OCI-LY1 (cell line): Measurements from ENCODE around the gene CENPU.

Experiments used
- H2AFZ ChIP-seq: fragments of 200-600 bp; sonication (generic), shearing (Covaris generic); 2 replicates; pipeline ENCODE4 v1.6.0; 2014; ENCODE audit warnings: antibody characterized with exemption, mild to moderate bottlenecking, low read length
- H3F3A ChIP-seq: fragments of 200-600 bp; sonication (generic), shearing (Covaris generic); 2 replicates; pipeline ENCODE4 v1.6.0; 2014; ENCODE audit warnings: mild to moderate bottlenecking, antibody characterized with exemption, low read length, moderate library complexity; ENCODE audit not compliant: insufficient read depth
- H3K27ac ChIP-seq: fragments of 200-600 bp; sonication (generic); 2 replicates; pipeline ENCODE4 v1.5.1; 2014; ENCODE audit warnings: low read length, mixed run types, mild to moderate bottlenecking, low read depth; ENCODE audit not compliant: poor library complexity, severe bottlenecking
- H3K27me3 ChIP-seq: fragments of 200-600 bp; sonication (generic); 2 replicates; pipeline ENCODE4 v1.6.0; 2014; ENCODE audit warnings: antibody characterized with exemption, mild to moderate bottlenecking, low read length, moderate library complexity; ENCODE audit not compliant: insufficient read depth
- H3K36me3 ChIP-seq: fragments of 200-600 bp; sonication (generic); 2 replicates; pipeline ENCODE4 v1.6.1; 2014; ENCODE audit warnings: mild to moderate bottlenecking, antibody characterized with exemption, low read length, moderate library complexity, mixed read lengths; ENCODE audit not compliant: insufficient read depth
- H3K4me1 ChIP-seq: fragments of 200-600 bp; sonication (generic); 2 replicates; pipeline ENCODE4 v1.5.1; 2014; ENCODE audit warnings: mild to moderate bottlenecking, low read length, moderate library complexity; ENCODE audit not compliant: insufficient read depth, severe bottlenecking
- H3K4me2 ChIP-seq: fragments of 200-600 bp; sonication (generic), shearing (Covaris generic); 2 replicates; pipeline ENCODE4 v1.6.1; 2014; ENCODE audit warnings: low read length
- H3K4me3 ChIP-seq: fragments of 200-600 bp; sonication (generic); 2 replicates; pipeline ENCODE4 v1.5.1; 2014; ENCODE audit warnings: low read length, low read depth, mild to moderate bottlenecking, mixed read lengths; ENCODE audit not compliant: poor library complexity, severe bottlenecking
- H3K79me2 ChIP-seq: fragments of 200-600 bp; shearing (Covaris generic); 2 replicates; pipeline ENCODE4 v1.6.1; 2016; ENCODE audit warnings: mixed run types, low read length, mixed read lengths; ENCODE audit not compliant: insufficient read depth
- H3K9ac ChIP-seq: fragments of 200-600 bp; sonication (generic), shearing (Covaris generic); 2 replicates; pipeline ENCODE4 v1.6.1; 2014; ENCODE audit warnings: mild to moderate bottlenecking, low read length, mixed read lengths
- H3K9me2 ChIP-seq: fragments of 200-600 bp; sonication (generic), shearing (Covaris generic); 2 replicates; pipeline ENCODE4 v1.6.1; 2014; ENCODE audit warnings: low read depth, mild to moderate bottlenecking, low read length, mixed read lengths
- H3K9me3 ChIP-seq: fragments of 200-600 bp; shearing (Covaris generic); 2 replicates; pipeline ENCODE4 v1.6.1; 2014; ENCODE audit warnings: low read length, mixed read lengths
- H4K20me1 ChIP-seq: fragments of 200-600 bp; sonication (generic), shearing (Covaris generic); 2 replicates; pipeline ENCODE4 v1.6.0; 2016; ENCODE audit warnings: mild to moderate bottlenecking, low read length; ENCODE audit not compliant: insufficient read depth
- CTCF ChIP-seq: fragments of 200-600 bp; sonication (generic), shearing (Covaris generic); IDR thresholded peaks from 2 replicates; pipeline ENCODE4 v1.5.1; 2017; ENCODE audit warnings: mild to moderate bottlenecking, antibody characterized with exemption, low read length, moderate library complexity, mixed read lengths
- EZH2 ChIP-seq: fragments of 200-600 bp; sonication (generic), shearing (Covaris generic); IDR thresholded peaks from 2 replicates; pipeline ENCODE4 v1.8.0; 2017; ENCODE audit warnings: borderline replicate concordance, mixed run types, mild to moderate bottlenecking, antibody characterized with exemption, low read length, moderate library complexity, mixed read lengths

The CENPU gene

GRCh38 chr4:184766446-184766845, 32.5 kb upstream of the CENPU start:
- TF ChIP-seq CTCF (no peak), EZH2 (no peak)
- Histone ChIP-seq H3K4me1 (no peaks in the 10 kb centered on the region), H3F3A (no peaks in the 10 kb centered on the region), H4K20me1 (no peaks in the 10 kb centered on the region), H3K9ac (no peak overlapping the region), H3K4me2 (no peak overlapping the region), H3K36me3 (no peaks in the 10 kb centered on the region), H3K79me2 (no peaks in the 10 kb centered on the region), H3K9me3 (no peaks in the 10 kb centered on the region), H2AFZ (no peak overlapping the region), H3K4me3 (no peak overlapping the region), H3K9me2 (no peaks in the 10 kb centered on the region), H3K27ac (no peak overlapping the region), H3K27me3 (no peaks in the 10 kb centered on the region)

GRCh38 chr4:184765473-184766340, 31.8 kb upstream of the CENPU start:
- Histone ChIP-seq H3K4me2 (no peak overlapping the region), H2AFZ (no peak overlapping the region), H4K20me1 (no peaks in the 10 kb centered on the region), H3K4me1 (no peaks in the 10 kb centered on the region), H3K9me3 (no peaks in the 10 kb centered on the region), H3K4me3 (no peak overlapping the region), H3K36me3 (no peaks in the 10 kb centered on the region), H3F3A (no peaks in the 10 kb centered on the region), H3K27me3 (no peaks in the 10 kb centered on the region), H3K9ac (no peak overlapping the region), H3K9me2 (no peaks in the 10 kb centered on the region), H3K79me2 (no peaks in the 10 kb centered on the region), H3K27ac (no peak overlapping the region)
- no peak for TF ChIP-seq EZH2
- TF ChIP-seq CTCF: no peak

GRCh38 chr4:184764601-184765000, 30.7 kb upstream of the CENPU start:
- no peaks in the 10 kb centered on the region for H3K36me3 ChIP-seq
- no peaks in the 10 kb centered on the region for H3K9me2 ChIP-seq
- no peak overlapping the region for H2AFZ ChIP-seq
- no peak overlapping the region for H3K27ac ChIP-seq
- no peak overlapping the region for H3K4me3 ChIP-seq
- H3K4me1 ChIP-seq: no peaks in the 10 kb centered on the region
- no peaks in the 10 kb centered on the region for H3K9me3 ChIP-seq
- H3K79me2 ChIP-seq: no peaks in the 10 kb centered on the region
- H3K27me3 ChIP-seq: no peaks in the 10 kb centered on the region
- TF ChIP-seq CTCF (no peak), EZH2 (no peak)
- no peaks in the 10 kb centered on the region for H3F3A ChIP-seq
- no peaks in the 10 kb centered on the region for H4K20me1 ChIP-seq
- H3K9ac ChIP-seq: no peak overlapping the region
- no peak overlapping the region for H3K4me2 ChIP-seq
